A549 (cell line): ENCODE measurements around the gene CDHR1. TPM values are rescaled to one million over a fixed set of nuclear protein-coding genes. Genes with fewer than 3 reads are reported as not detected.

ENCODE experiments used
- ATAC-seq, 2 experiments: fragments of 200-7000 bp in 1 of 2; fragments of >200 bp in 1 of 2; cut with Nextera tagmentation in 1 of 2; cut with Tn5 transposase in 1 of 2; 3 replicates each; pipeline versions ENCODE4 v1.8.0 to v1.9.1; 2018 to 2020; ENCODE audit warnings: mild to moderate bottlenecking in 1 of 2, moderate library complexity in 1 of 2
- CTCF ChIA-PET: fragments of 300-600 bp; sonication (Branson Sonifier 250); formaldehyde crosslinking; extraction: SDS; loops from one replicate; lab custom pipeline; 2021; ENCODE audit warnings: antibody characterized with exemption, inconsistent platforms; lab: Yijun Ruan, JAX
- POLR2A ChIA-PET: fragments of 350-600 bp; formaldehyde crosslinking; extraction: SDS; loops from one replicate; lab custom pipeline; 2021; ENCODE audit warnings: antibody characterized with exemption, inconsistent platforms; lab: Yijun Ruan, JAX
- DNase-seq, 2 experiments: peaks; one replicate each; pipeline versions ENCODE4 v3.0.0 to v3.0.0-alpha.2; 2011 to 2016; ENCODE audit warnings: low read depth in 1 of 2, low spot score in 1 of 2
- FAIRE-seq: peaks from 2 replicates; lab custom pipeline; 2011; peaks lifted over from hg19 to GRCh38; lab: Jason Lieb, UNC
- H3K27ac ChIP-seq, 2 experiments: fragments of >200 bp; sonication (Bioruptor Twin); formaldehyde crosslinking; 3 replicates each; pipeline ENCODE4 v1.5.1; 2016 to 2017
- H3K4me1 ChIP-seq: fragments of >200 bp; sonication (Bioruptor Twin); formaldehyde crosslinking; 3 replicates; pipeline ENCODE4 v1.6.1; 2016
- H3K4me2 ChIP-seq: fragments of >200 bp; sonication (Bioruptor Twin); formaldehyde crosslinking; 3 replicates; pipeline ENCODE4 v1.6.1; 2016
- H3K4me3 ChIP-seq: fragments of >200 bp; sonication (Bioruptor Twin); formaldehyde crosslinking; 3 replicates; pipeline ENCODE4 v1.5.1; 2016
- H3K9me3 ChIP-seq: fragments of >200 bp; sonication (Bioruptor Twin); formaldehyde crosslinking; 3 replicates; pipeline ENCODE4 v1.6.1; 2016
- ATOH8 ChIP-seq: fragments of 250-450 bp; sonication (Bioruptor Pico); IDR thresholded peaks from 2 replicates; pipeline ENCODE4 v1.5.0; 2020; ENCODE audit warnings: low read depth, mild to moderate bottlenecking, moderate library complexity
- BCL3 ChIP-seq: fragments of >200 bp; sonication (Bioruptor Twin); formaldehyde crosslinking; IDR thresholded peaks from 3 replicates; pipeline ENCODE4 v1.6.1; 2016
- CBX2 ChIP-seq: fragments of 200-600 bp; sonication (generic); IDR thresholded peaks from 2 replicates; pipeline ENCODE4 v1.6.1; 2016; ENCODE audit warnings: low read depth, mild to moderate bottlenecking, borderline replicate concordance
- CHD2 ChIP-seq: fragments of 150-350 bp; IDR thresholded peaks from 2 replicates; pipeline ENCODE4 v1.6.1; 2014; ENCODE audit warnings: low read length; ENCODE audit not compliant: partially characterized antibody
- CTCF ChIP-seq: fragments of >200 bp; sonication (Bioruptor Twin); formaldehyde crosslinking; IDR thresholded peaks from 3 replicates; pipeline ENCODE4 v1.5.1; 2016
- E2F6 ChIP-seq: IDR thresholded peaks from 2 replicates; pipeline ENCODE4 v1.6.1; 2012; ENCODE audit warnings: low read depth, borderline replicate concordance
- EHF ChIP-seq: fragments of 250-450 bp; sonication (Bioruptor Pico); IDR thresholded peaks from 2 replicates; pipeline ENCODE4 v1.5.0; 2020; ENCODE audit warnings: mild to moderate bottlenecking
- FOSB ChIP-seq: fragments of 250-450 bp; sonication (Bioruptor Pico); IDR thresholded peaks from 2 replicates; pipeline ENCODE4 v1.5.0; 2020; ENCODE audit warnings: mild to moderate bottlenecking, moderate library complexity
- FOSL2 ChIP-seq, 2 experiments: fragments of 450-650 bp in 1 of 2; fragments of >200 bp in 1 of 2; sonication (Bioruptor Twin) in 1 of 2; formaldehyde crosslinking; IDR thresholded peaks; 2 replicates each; pipeline versions ENCODE4 v1.5.0 to v1.6.1; 2016 to 2020; ENCODE audit warnings: mild to moderate bottlenecking in 1 of 2, moderate library complexity in 1 of 2
- HDAC2 ChIP-seq: fragments of 200-600 bp; sonication (generic); IDR thresholded peaks from 2 replicates; pipeline ENCODE4 v1.6.1; 2016
- HMGXB4 ChIP-seq: fragments of 250-450 bp; sonication (Bioruptor Pico); IDR thresholded peaks from 2 replicates; pipeline ENCODE4 v1.5.0; 2021; ENCODE audit warnings: mild to moderate bottlenecking, moderate library complexity, borderline replicate concordance
- HOXA7 ChIP-seq: fragments of 250-450 bp; sonication (Bioruptor Pico); IDR thresholded peaks from 2 replicates; pipeline ENCODE4 v1.5.0; 2020; ENCODE audit warnings: mild to moderate bottlenecking, moderate library complexity
- HOXB5 ChIP-seq: fragments of 250-450 bp; sonication (Bioruptor Pico); IDR thresholded peaks from 2 replicates; pipeline ENCODE4 v1.5.0; 2020; ENCODE audit warnings: mild to moderate bottlenecking, moderate library complexity
- JUN ChIP-seq, 2 experiments: fragments of >200 bp; sonication (Bioruptor Twin); formaldehyde crosslinking; IDR thresholded peaks; 2 replicates in 1 of 2; 3 replicates in 1 of 2; pipeline ENCODE4 v1.6.1; 2016 to 2017
- PBX3 ChIP-seq: IDR thresholded peaks from 2 replicates; pipeline ENCODE4 v1.6.1; 2012
- RAD21 ChIP-seq, 2 experiments: fragments of >200 bp in 1 of 2; sonication (Bioruptor Twin) in 1 of 2; formaldehyde crosslinking in 1 of 2; IDR thresholded peaks in 1 of 2; conservative IDR thresholded peaks in 1 of 2; 2 replicates in 1 of 2; 3 replicates in 1 of 2; pipeline ENCODE4 v1.6.1; 2012 to 2018; ENCODE audit warnings: inconsistent platforms in 1 of 2
- RARB ChIP-seq: fragments of 250-450 bp; sonication (Bioruptor Pico); IDR thresholded peaks from 2 replicates; pipeline ENCODE4 v1.8.0; 2021; ENCODE audit warnings: mild to moderate bottlenecking, moderate library complexity
- RFX5 ChIP-seq: fragments of 450-650 bp; IDR thresholded peaks from 2 replicates; pipeline ENCODE4 v1.7.1; 2014; ENCODE audit warnings: antibody characterized with exemption, mild to moderate bottlenecking, moderate library complexity
- SMC3 ChIP-seq: fragments of >200 bp; sonication (Bioruptor Twin); formaldehyde crosslinking; IDR thresholded peaks from 3 replicates; pipeline ENCODE4 v1.6.1; 2018; ENCODE audit warnings: inconsistent platforms
- ZC3H11A ChIP-seq: fragments of 450-650 bp; IDR thresholded peaks from 2 replicates; pipeline ENCODE4 v1.6.1; 2014; ENCODE audit warnings: antibody characterized with exemption, mild to moderate bottlenecking
- WGBS: methylation state at CpG from one replicate; pipeline ENCODE4 v1.1.6; 2017; ENCODE audit errors: missing lambda C conversion rate; 5-methylcytosine and 5-hydroxymethylcytosine counted together
- polyA plus RNA-seq, 4 experiments: library from polyadenylated mRNA; depleted of rRNA in 3 of 4; stranded (reverse); fragments of >200 nt; fragmentation: RNase III in 1 of 4; extraction: RNeasy Plus Mini Kit Qiagen cat#74134 plus additional on column Dnase treatment in 1 of 4; gene quantifications; 2 replicates in 3 of 4; 3 replicates in 1 of 4; pipeline ENCODE4 v1.2.3, GENCODE V29; 2011 to 2017

CDHR1 gene
- polyA plus RNA-seq, 2 of the 4 experiments (the other 2 are of a cell fraction), result 0.04 to 0.09 TPM

GRCh38 chr10:84232376-84232775 lies 38.0 kb downstream of the CDHR1 start:
- DNase-seq (no peak), ATAC-seq (no peak), FAIRE-seq (no peak)
- H3K27ac ChIP-seq, result no peak overlapping the region
- TF ChIP-seq ZC3H11A (no peak), CBX2 (no peak), RAD21 (conservative IDR thresholded peaks at IDR 0.05 in 1 of 2, IDR thresholded peaks at IDR 0.05 in 1 of 2) (no peak), RARB (CRISPR knock-in tag) (no peak), HOXB5 (no peak), HOXA7 (CRISPR knock-in tag) (no peak), HMGXB4 (CRISPR knock-in tag) (no peak), EHF (CRISPR knock-in tag) (no peak), PBX3 (no peak)
- H3K4me2 ChIP-seq, result no peak overlapping the region
- H3K4me1 ChIP-seq, result no peaks in the 10 kb centered on the region
- H3K9me3 ChIP-seq, result no peaks in the 10 kb centered on the region
- WGBS, result 17% methylated on average over 10 of the region's 10 CpGs
- ChIA-PET CTCF (interaction anchor here (0.6 to 2.1 kb wide), 5 partner anchors 15 to 531 kb away, joined by 3 to 8 read pairs (median 3); no protein-coding TSS in a partner anchor), POLR2A (interaction anchor here (0.5 kb wide), 1 partner anchor 1272 kb away, joined by 6 read pairs; no protein-coding TSS in a partner anchor)
- no peak overlapping the region for H3K4me3 ChIP-seq

GRCh38 chr10:84233940-84234339 lies 39.6 kb downstream of the CDHR1 start:
- H3K27ac ChIP-seq, result no peak overlapping the region
- no peaks in the 10 kb centered on the region for H3K9me3 ChIP-seq
- ChIA-PET POLR2A (no interaction called here), CTCF (interaction anchor here (1.1 to 2.1 kb wide), 2 partner anchors 23 to 31 kb away, joined by 4 to 8 read pairs; no protein-coding TSS in a partner anchor)
- H3K4me1 ChIP-seq, result no peaks in the 10 kb centered on the region
- no peak overlapping the region for H3K4me2 ChIP-seq
- H3K4me3 ChIP-seq, result no peak overlapping the region
- no peak for TF ChIP-seq CHD2
- no peak for TF ChIP-seq CTCF
- TF ChIP-seq ATOH8 (CRISPR knock-in tag), result no peak
- TF ChIP-seq FOSB (CRISPR knock-in tag), result no peak
- WGBS, result 7% methylated on average over 2 of the region's 4 CpGs
- ATAC-seq (no peak), FAIRE-seq (no peak), DNase-seq (no peak)

GRCh38 chr10:84234479-84234878 lies 40.1 kb downstream of the CDHR1 start:
- ATAC-seq, result no peak
- no peak for DNase-seq
- POLR2A ChIA-PET, result no interaction called here
- Histone ChIP-seq H3K9me3 (no peaks in the 10 kb centered on the region), H3K4me1 (no peaks in the 10 kb centered on the region), H3K27ac (no peak overlapping the region), H3K4me2 (no peak overlapping the region), H3K4me3 (no peak overlapping the region)
- CTCF ChIA-PET, result no interaction called here
- WGBS, result 54% methylated on average over 4 of the region's 4 CpGs
- FAIRE-seq, result no peak
- TF ChIP-seq HDAC2 (no peak), JUN (IDR thresholded peaks at IDR 0.05) (no peak), HOXB5 (no peak), PBX3 (no peak), SMC3 (no peak), E2F6 (no peak), BCL3 (no peak), FOSL2 (IDR thresholded peaks at IDR 0.05) (no peak), FOSL2 (CRISPR knock-in tag; IDR thresholded peaks at IDR 0.05) (no peak), RFX5 (no peak), HMGXB4 (CRISPR knock-in tag) (no peak)
